Stimulated activated CD4-positive, alpha-beta T cell treated with anti-CD3 and anti-CD28 coated beads, Interleukin-2, amount 100 ng/mL, for 4 hours (primary cell): ENCODE data around the gene PPTC7.
"Not testable (repeated sequence)": the region's sequence is repeated elsewhere in the genome, so short reads cannot be mapped to it uniquely, and the experiment has no call there.

Source experiments
- DNase-seq: peaks from one replicate; pipeline ENCODE4 v3.0.0-alpha.2; 2020; ENCODE audit warnings: low read depth

PPTC7 gene

GRCh38 chr12:110536834-110537604 lies 46.1 kb downstream of the PPTC7 start:
- no peak for DNase-seq

- DNase-seq, result no peak
These were observed 48.3 kb downstream of the PPTC7 start for GRCh38 chr12:110534811-110535210.

DNA sequence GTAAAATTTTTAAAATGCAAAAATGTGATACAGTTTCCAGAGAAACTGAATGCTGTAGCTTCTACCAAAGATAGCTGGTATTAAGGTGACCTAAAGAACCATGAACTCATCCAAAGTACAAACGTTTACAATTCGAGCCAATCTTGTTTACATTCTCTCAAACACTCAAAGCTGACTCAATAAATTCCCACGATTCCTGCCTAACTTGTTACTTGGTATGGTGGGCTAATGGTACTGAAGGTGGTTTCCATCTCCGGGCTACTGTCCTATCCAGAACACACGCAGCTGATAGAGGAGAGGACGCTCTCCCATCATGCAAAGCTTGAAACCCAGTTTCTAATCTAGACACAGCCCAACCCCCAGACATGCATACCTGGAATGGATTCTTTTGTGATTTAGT lies 49.5 kb downstream of the PPTC7 start:
- DNase-seq, result no peak

DNA sequence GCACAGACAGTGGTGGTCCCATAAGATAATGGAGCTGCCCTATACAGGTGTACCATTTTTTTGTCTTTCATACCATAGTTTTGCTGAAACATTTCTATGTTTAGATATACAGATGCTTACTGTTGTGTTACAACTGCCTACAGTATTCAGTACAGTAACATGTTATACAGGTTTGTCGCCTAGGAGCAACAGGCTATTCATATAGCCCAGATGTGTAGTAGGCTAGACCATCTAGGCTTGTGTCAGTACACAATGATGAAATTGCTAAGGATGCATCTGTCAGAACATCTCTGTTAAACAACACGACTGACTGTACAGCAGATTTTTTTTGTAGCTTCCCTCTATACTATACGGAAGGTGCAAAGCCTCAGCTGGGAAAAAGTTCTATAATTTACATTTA lies 50.5 kb downstream of the PPTC7 start:
- no peak for DNase-seq

GRCh38 chr12:110531741-110532333 lies 51.3 kb downstream of the PPTC7 start:
- no peak for DNase-seq

GRCh38 chr12:110530511-110530910 lies 52.6 kb downstream of the PPTC7 start:
- DNase-seq, result no peak

DNA sequence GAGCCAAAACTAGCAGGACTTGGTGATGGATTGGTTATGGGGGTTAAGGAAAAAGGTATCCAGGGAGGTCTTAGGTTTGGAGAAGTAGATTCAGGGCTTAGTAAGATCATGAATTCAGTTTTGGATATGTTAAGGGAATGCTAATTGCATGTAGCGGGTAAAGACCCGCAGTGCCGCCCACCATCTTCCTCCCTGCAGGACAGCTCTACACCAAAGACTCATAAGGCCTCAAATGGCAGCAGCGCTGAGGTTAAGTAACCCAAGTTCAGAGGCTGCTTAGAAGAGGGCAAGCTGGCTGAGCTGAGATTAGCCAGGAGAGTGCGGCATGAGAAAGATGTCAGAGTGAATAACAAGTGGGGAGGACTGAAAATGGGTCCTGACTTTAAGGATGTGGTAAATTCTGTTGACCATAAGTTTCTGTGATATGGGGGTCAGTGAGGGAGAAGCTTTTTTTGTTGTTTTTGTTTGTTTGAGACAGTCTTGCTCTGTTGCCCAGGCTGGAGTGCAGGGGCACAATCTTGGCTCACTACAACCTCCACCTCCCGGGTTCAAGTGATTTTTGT lies 54.8 kb downstream of the PPTC7 start:
- no peak for DNase-seq

GRCh38 chr12:110520876-110521712 lies 62.0 kb downstream of the PPTC7 start:
- not testable (repeated sequence) for DNase-seq

DNA sequence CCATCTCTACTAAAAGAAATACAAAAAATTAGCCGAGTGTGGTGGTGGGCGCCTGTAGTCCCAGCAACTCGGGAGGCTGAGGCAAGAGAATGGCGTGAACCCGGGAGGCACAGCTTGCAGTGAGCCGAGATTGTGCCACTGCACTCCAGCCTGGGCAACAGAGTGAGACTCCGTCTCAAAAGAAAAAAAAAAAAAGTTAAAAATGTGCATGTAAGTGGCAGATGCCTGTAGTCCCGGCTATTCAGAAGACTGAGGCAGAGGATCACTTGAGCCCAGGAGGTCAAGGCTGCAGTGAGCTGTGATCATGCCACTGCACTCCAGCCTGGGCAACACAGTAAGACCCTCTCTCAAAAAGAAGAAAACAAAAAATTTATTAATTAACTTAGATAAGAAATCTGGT lies 65.1 kb downstream of the PPTC7 start:
- DNase-seq, result not testable (repeated sequence)

- DNase-seq, result no peak
These were observed 66.1 kb downstream of the PPTC7 start for GRCh38 chr12:110516995-110517394.

DNA sequence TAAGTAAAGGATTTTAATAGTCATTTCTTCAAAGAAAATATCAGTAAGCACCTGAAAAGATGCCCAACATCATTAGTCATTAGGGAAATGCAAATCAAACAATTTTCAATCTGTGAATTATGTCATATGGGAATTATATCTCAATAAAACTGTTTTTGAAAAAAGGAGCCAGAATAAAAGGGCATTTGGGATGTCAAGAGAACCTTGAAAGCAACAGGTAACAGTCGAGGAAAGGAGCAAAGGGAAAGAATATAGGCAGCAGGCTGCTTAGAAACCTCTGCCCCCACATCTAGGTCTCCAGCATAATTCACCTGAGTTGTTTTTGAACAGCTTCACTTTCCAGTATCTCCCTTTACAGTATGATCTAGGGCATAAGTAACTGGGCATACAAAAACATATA lies 68.8 kb downstream of the PPTC7 start:
- no peak for DNase-seq

DNA sequence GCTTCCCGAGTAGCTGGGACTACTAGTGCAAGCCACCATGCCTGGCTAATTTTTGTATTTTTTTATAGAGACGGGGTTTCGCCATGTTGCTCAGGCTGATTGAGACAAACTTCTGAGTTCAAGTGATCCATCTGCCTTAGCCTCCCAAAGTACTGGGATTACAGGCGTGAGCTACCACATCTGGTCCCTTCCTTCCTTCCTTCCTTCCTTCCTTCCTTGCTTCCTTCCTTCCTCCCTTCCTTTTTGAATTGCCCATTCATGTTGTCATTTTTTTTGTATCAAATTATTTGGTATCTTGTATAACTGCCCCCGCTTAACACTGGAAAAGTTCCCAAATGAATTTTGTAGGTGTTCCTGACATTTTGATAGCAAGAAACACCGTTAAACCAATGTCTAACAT lies 69.3 kb downstream of the PPTC7 start:
- DNase-seq, result no peak

DNA sequence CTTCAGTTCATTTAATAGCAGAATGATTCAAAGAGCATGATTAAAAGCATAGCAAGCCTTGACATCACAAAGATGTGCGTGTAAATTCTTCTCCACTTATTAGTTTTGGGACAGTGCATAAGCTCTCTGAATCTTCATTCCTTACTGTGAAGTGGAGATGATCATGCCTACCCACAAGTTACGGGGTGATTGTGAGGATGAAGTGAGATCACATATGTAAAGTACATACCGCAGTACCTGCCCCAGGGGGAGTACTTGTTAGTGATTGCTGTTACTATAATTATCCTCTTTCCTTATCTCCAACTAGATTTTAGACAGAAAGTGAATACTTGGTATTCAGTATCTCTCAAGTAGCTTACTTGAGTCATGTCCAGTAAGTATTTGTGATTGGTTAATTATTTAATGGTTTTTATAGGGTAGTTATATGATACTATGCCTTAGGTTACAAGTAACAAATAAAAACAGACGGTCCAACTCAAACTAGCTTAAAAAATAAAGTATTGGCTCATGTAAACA lies 75.0 kb downstream of the PPTC7 start:
- DNase-seq, result no peak

- DNase-seq, result no peak
These were observed 77.8 kb downstream of the PPTC7 start for GRCh38 chr12:110505332-110505731.

GRCh38 chr12:110503432-110503831 lies 79.7 kb downstream of the PPTC7 start:
- DNase-seq, result no peak

GRCh38 chr12:110501752-110502738 lies 81.1 kb downstream of the PPTC7 start, which contains the start of the genes RAD9B and VPS29:
Gene RAD9B (plus strand): TSS chr12:110502331. CDS start chr12:110502338, 7 bp downstream.
Gene VPS29 (minus strand): TSS chr12:110502111. CDS start chr12:110502051, 60 bp downstream.
- peak; percentile 98 for DNase-seq

- DNase-seq, result peak; percentile 5
These were observed 81.7 kb downstream of the PPTC7 start for GRCh38 chr12:110501399-110501751.

DNA sequence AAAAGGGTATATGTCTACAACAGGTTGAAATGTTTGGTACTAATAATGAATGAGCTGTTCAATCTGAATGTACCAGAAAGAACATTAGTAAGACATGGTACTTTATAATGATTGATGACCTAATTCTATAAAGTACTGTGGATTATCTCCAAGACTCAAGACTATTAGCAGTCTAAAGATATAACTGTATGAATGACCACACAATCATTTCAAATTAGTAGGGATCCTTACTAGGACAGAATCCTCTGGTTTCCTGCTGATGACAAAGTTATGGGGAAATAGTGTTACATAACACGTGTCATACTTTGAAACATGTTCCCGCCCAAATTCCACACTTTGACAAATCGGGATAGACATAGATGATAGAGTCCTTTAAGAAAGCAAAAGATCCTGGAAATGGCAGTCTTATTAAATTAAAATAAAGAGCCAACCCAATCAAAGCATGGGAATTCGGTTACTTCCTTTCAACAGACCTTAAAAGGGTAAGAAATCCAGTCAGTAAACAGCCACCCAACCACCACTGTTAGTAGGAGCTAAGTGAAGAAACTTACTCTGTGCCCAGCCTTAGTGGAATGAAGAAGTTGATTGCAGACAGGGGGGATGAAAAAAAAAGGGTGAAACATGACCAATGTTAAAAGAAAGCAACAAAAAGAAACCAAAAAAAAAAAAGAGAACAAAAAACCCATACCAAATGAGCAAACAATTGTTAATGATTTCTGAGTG lies 84.0 kb downstream of the PPTC7 start:
- no peak for DNase-seq
